IMR-90 (cell line): ENCODE results near the gene ZFYVE21. TPM values are rescaled to one million over a fixed set of nuclear protein-coding genes. Genes with fewer than 3 reads are reported as not detected.

Experiments used
- ATAC-seq: fragments of 200-7000 bp; cut with Tn5 transposase; 2 replicates; pipeline ENCODE4 v1.9.1; 2020; ENCODE audit warnings: low read depth, mild to moderate bottlenecking, moderate library complexity
- BruUV-seq: library from RNA; stranded (reverse); fragments of 400-500 nt; replicated peaks from 2 replicates; lab custom pipeline; 2021; lab: Mats Ljungman, UMichigan
- CTCF ChIA-PET: fragments of 300-600 bp; formaldehyde crosslinking; extraction: SDS; loops from one replicate; lab custom pipeline; 2021; ENCODE audit warnings: antibody characterized with exemption; lab: Yijun Ruan, JAX
- POLR2A ChIA-PET: fragments of 300-600 bp; sonication (Branson Sonifier 250); formaldehyde crosslinking; loops from one replicate; lab custom pipeline; 2022; ENCODE audit warnings: antibody characterized with exemption; ENCODE audit not compliant: unreplicated experiment; lab: Charles Lee
- DNase-seq: peaks from one replicate; pipeline ENCODE4 v3.0.0; 2013
- H2AFZ ChIP-seq: replicated peaks from 2 replicates; pipeline ENCODE3; 2013; ENCODE audit warnings: low read length, mild to moderate bottlenecking; ENCODE audit not compliant: poor library complexity
- H2AK5ac ChIP-seq: 2 replicates; pipeline ENCODE4 v1.6.1; 2013; ENCODE audit warnings: low read depth, low read length, inconsistent platforms
- H2AK9ac ChIP-seq: replicated peaks from 2 replicates; pipeline ENCODE3; 2013; ENCODE audit warnings: mild to moderate bottlenecking, low read depth, low read length, moderate library complexity; ENCODE audit not compliant: poor library complexity
- H2BK120ac ChIP-seq: 2 replicates; pipeline ENCODE4 v1.6.1; 2013; ENCODE audit warnings: low read depth, low read length, inconsistent platforms
- H2BK15ac ChIP-seq: 3 replicates; pipeline ENCODE4 v1.6.1; 2013; ENCODE audit warnings: low read depth, low read length, inconsistent platforms
- H2BK20ac ChIP-seq: 2 replicates; pipeline ENCODE4 v1.6.1; 2013; ENCODE audit warnings: low read depth, mild to moderate bottlenecking, inconsistent platforms, low read length, moderate library complexity
- H2BK5ac ChIP-seq: 2 replicates; pipeline ENCODE4 v1.6.1; 2013; ENCODE audit warnings: mild to moderate bottlenecking, low read depth, low read length, inconsistent platforms; ENCODE audit not compliant: poor library complexity, severe bottlenecking
- H3K14ac ChIP-seq: replicated peaks from 2 replicates; pipeline ENCODE4 v1.6.1; 2013; ENCODE audit warnings: low read depth, low read length, inconsistent platforms
- H3K18ac ChIP-seq: 2 replicates; pipeline ENCODE4 v1.6.1; 2013; ENCODE audit warnings: low read depth, low read length, control low read depth
- H3K23ac ChIP-seq: 2 replicates; pipeline ENCODE4 v1.6.1; 2013; ENCODE audit warnings: low read depth, low read length, inconsistent platforms
- H3K27ac ChIP-seq: 2 replicates; pipeline ENCODE4 v1.5.1; 2013; ENCODE audit warnings: mild to moderate bottlenecking, control low read depth, low read length; ENCODE audit not compliant: insufficient read depth
- H3K27me3 ChIP-seq: 2 replicates; pipeline ENCODE4 v1.6.1; 2013; ENCODE audit warnings: low read length; ENCODE audit not compliant: control insufficient read depth, insufficient read depth
- H3K36me3 ChIP-seq: 2 replicates; pipeline ENCODE4 v1.6.1; 2013; ENCODE audit warnings: low read length, mixed read lengths; ENCODE audit not compliant: control insufficient read depth, insufficient read depth
- H3K4ac ChIP-seq: 2 replicates; pipeline ENCODE4 v1.6.1; 2013; ENCODE audit warnings: low read depth, low read length, inconsistent platforms
- H3K4me1 ChIP-seq: 2 replicates; pipeline ENCODE4 v1.6.1; 2013; ENCODE audit warnings: low read length, mixed read lengths; ENCODE audit not compliant: control insufficient read depth, insufficient read depth
- H3K4me2 ChIP-seq: 2 replicates; pipeline ENCODE4 v1.6.1; 2013; ENCODE audit warnings: low read depth, mild to moderate bottlenecking, control low read depth, low read length, moderate library complexity
- H3K4me3 ChIP-seq: 2 replicates; pipeline ENCODE4 v1.5.1; 2013; ENCODE audit warnings: low read depth, mild to moderate bottlenecking, control low read depth, low read length, moderate library complexity; ENCODE audit not compliant: insufficient read depth
- H3K56ac ChIP-seq: 2 replicates; pipeline ENCODE4 v1.6.1; 2013; ENCODE audit warnings: low read length, inconsistent platforms; ENCODE audit not compliant: insufficient read depth; ENCODE audit errors: extremely low read depth
- H3K79me1 ChIP-seq, 2 experiments: 2 replicates each; pipeline ENCODE4 v1.6.1; 2013; ENCODE audit warnings: low read length in 2 of 2, inconsistent platforms in 1 of 2, low read depth in 1 of 2
- H3K9ac ChIP-seq: 2 replicates; pipeline ENCODE4 v1.6.1; 2013; ENCODE audit warnings: low read depth, low read length, control low read depth
- H3K9me1 ChIP-seq: 2 replicates; pipeline ENCODE4 v1.6.1; 2013; ENCODE audit warnings: low read length, inconsistent platforms; ENCODE audit not compliant: insufficient read depth
- H3K9me3 ChIP-seq: 2 replicates; pipeline ENCODE4 v1.6.1; 2013; ENCODE audit warnings: low read length; ENCODE audit not compliant: control insufficient read depth, insufficient read depth
- H4K20me1 ChIP-seq: 2 replicates; pipeline ENCODE4 v1.6.1; 2013; ENCODE audit warnings: low read length, inconsistent platforms; ENCODE audit not compliant: insufficient read depth
- H4K5ac ChIP-seq: 2 replicates; pipeline ENCODE4 v1.6.1; 2013; ENCODE audit warnings: mild to moderate bottlenecking, low read depth, low read length, control low read depth
- H4K8ac ChIP-seq, 2 experiments: 2 replicates each; pipeline ENCODE4 v1.6.1; 2013; ENCODE audit warnings: low read depth in 2 of 2, low read length in 2 of 2, control low read depth in 1 of 2, inconsistent platforms in 1 of 2
- H4K91ac ChIP-seq: 2 replicates; pipeline ENCODE4 v1.6.1; 2013; ENCODE audit warnings: low read depth, low read length, inconsistent platforms; ENCODE audit not compliant: insufficient read depth
- BHLHE40 ChIP-seq: fragments of 150-350 bp; IDR thresholded peaks from 2 replicates; pipeline ENCODE4 v1.6.1; 2016; ENCODE audit warnings: mild to moderate bottlenecking, low read depth, low read length
- CEBPB ChIP-seq: IDR thresholded peaks from 2 replicates; pipeline ENCODE4 v1.6.1; 2012; ENCODE audit warnings: low read depth, low read length, improper control_type of control experiment
- CHD1 ChIP-seq: IDR thresholded peaks from 2 replicates; pipeline ENCODE4 v1.6.1; 2012; ENCODE audit warnings: low read depth, low read length, improper control_type of control experiment
- FOS ChIP-seq: fragments of 150-350 bp; IDR thresholded peaks from 2 replicates; pipeline ENCODE4 v1.6.1; 2016; ENCODE audit warnings: low read depth, low read length
- MAFK ChIP-seq: IDR thresholded peaks from 2 replicates; pipeline ENCODE4 v1.6.1; 2012; ENCODE audit warnings: low read depth, low read length, improper control_type of control experiment
- MAZ ChIP-seq: IDR thresholded peaks from 2 replicates; pipeline ENCODE4 v1.6.1; 2012; ENCODE audit warnings: low read depth, mild to moderate bottlenecking, low read length, improper control_type of control experiment, moderate library complexity, borderline replicate concordance
- NFE2L2 ChIP-seq: fragments of 150-350 bp; IDR thresholded peaks from 2 replicates; pipeline ENCODE4 v1.6.1; 2016; ENCODE audit warnings: low read depth, mild to moderate bottlenecking, low read length
- POLR2A ChIP-seq: IDR thresholded peaks from 2 replicates; pipeline ENCODE4 v1.6.1; 2012; ENCODE audit warnings: mild to moderate bottlenecking, low read depth, low read length
- RAD21 ChIP-seq: IDR thresholded peaks from 2 replicates; pipeline ENCODE4 v1.6.1; 2012; ENCODE audit warnings: low read length, improper control_type of control experiment
- RCOR1 ChIP-seq: IDR thresholded peaks from 2 replicates; pipeline ENCODE4 v1.6.1; 2012; ENCODE audit warnings: mild to moderate bottlenecking, low read length, improper control_type of control experiment; ENCODE audit not compliant: insufficient replicate concordance
- RFX5 ChIP-seq: IDR thresholded peaks from 2 replicates; pipeline ENCODE4 v1.8.0; 2012; ENCODE audit warnings: low read depth, mild to moderate bottlenecking, low read length, moderate library complexity
- SMC3 ChIP-seq: fragments of 150-350 bp; IDR thresholded peaks from 2 replicates; pipeline ENCODE4 v1.6.1; 2016; ENCODE audit warnings: low read depth, mild to moderate bottlenecking, antibody characterized with exemption, low read length, moderate library complexity
- WGBS, 2 experiments: methylation state at CpG; one replicate each; pipeline versions ENCODE4 v1.1.5 to v1.1.7; 2013; ENCODE audit warnings: missing lambda C conversion rate in 2 of 2; ENCODE audit not compliant: insufficient read length in 1 of 2; ENCODE audit errors: extremely low coverage in 2 of 2; 5-methylcytosine and 5-hydroxymethylcytosine counted together
- dilution Hi-C: fragments of 300-500 bp; cut with HindIII; formaldehyde crosslinking; loops from one replicate; pipeline ENCODE4 v1.14.3; 2018; ENCODE audit warnings: low sequenced_read_pairs; ENCODE audit not compliant: unreplicated experiment
- in situ Hi-C: fragments of 300-500 bp; cut with MboI; formaldehyde crosslinking; loops from 3 replicates; pipeline ENCODE4 v1.14.3; 2019; ENCODE audit warnings: low sequenced_read_pairs, inconsistent platforms, mixed read lengths
- intact Hi-C: fragments of 100-400 bp; cut with micrococcal nuclease; formaldehyde crosslinking; loops from 2 replicates; pipeline ENCODE4 v1.10.0; 2022
- polyA plus RNA-seq, 3 experiments: library from polyadenylated mRNA; depleted of rRNA; stranded (reverse); fragments of >200 nt; gene quantifications; 2 replicates each; pipeline ENCODE4 v1.2.3, GENCODE V29; 2012; ENCODE audit warnings: low replicate concordance in 1 of 3
- total RNA-seq: library from RNA; depleted of rRNA; stranded (reverse); fragments of >200 nt; gene quantifications from 2 replicates; pipeline ENCODE4 v1.2.3, GENCODE V29; 2012
- TF ChIP-seq, protein P1 (sequence below): conservative IDR thresholded peaks from 2 replicates; pipeline ENCODE4 v1.5.1; 2012; ENCODE audit warnings: mild to moderate bottlenecking, low read depth, low read length, improper control_type of control experiment
- TF ChIP-seq, protein P2 (sequence below): fragments of 150-350 bp; IDR thresholded peaks from 2 replicates; pipeline ENCODE4 v1.6.1; 2016; ENCODE audit warnings: low read depth, mild to moderate bottlenecking, low read length, moderate library complexity, borderline replicate concordance
- TF ChIP-seq, protein P3 (sequence below): fragments of 150-350 bp; IDR thresholded peaks from 2 replicates; pipeline ENCODE4 v1.6.1; 2017; ENCODE audit warnings: mild to moderate bottlenecking, antibody characterized with exemption, low read length, low read depth

ZFYVE21 gene
- total and polyA plus RNA-seq, 2 of the 4 experiments (the other 2 are of a cell fraction), result 41.2 to 89.2 TPM

DNA sequence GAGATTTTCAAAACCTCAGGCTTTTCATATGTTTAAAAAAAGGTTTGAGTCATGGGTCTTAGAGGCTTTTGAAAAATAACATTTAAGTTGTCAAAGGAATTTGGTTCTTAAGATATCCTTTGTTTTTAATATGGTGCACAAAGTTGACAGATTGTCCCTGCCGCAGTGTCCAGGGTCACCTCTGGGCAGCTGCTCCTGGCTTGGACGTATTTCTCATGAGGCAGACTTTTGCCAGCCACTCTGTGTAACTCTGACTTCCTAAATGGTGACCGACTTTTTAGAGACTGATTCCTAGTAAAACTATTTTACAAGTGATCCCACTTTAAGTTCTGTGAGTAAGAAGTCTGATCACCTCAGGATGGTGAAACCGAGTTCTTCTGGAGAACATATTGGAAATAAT lies 27.9 kb upstream of the ZFYVE21 start:
- CTCF ChIA-PET, result no interaction called here
- H3K27me3 ChIP-seq, result no peaks in the 10 kb centered on the region

More for the DNA sequence above, 27.9 kb upstream of the ZFYVE21 start:
- H4K20me1 ChIP-seq, result peaks cover 54% of the 10 kb centered on the region
- H2BK15ac ChIP-seq, result no peak overlapping the region
- H3K14ac ChIP-seq, result no peak overlapping the region
- no peak overlapping the region for H2BK120ac ChIP-seq
- H2AFZ ChIP-seq, result no peak overlapping the region
- no peak overlapping the region for H2BK20ac ChIP-seq
- H4K91ac ChIP-seq, result no peak overlapping the region
- no peak overlapping the region for H3K18ac ChIP-seq
- no peak overlapping the region for H3K9ac ChIP-seq
- TF ChIP-seq RCOR1, result no peak
- TF ChIP-seq NFE2L2, result no peak
- no peak for TF ChIP-seq FOS
- no peak for TF ChIP-seq RAD21
- TF ChIP-seq, protein P1, sequence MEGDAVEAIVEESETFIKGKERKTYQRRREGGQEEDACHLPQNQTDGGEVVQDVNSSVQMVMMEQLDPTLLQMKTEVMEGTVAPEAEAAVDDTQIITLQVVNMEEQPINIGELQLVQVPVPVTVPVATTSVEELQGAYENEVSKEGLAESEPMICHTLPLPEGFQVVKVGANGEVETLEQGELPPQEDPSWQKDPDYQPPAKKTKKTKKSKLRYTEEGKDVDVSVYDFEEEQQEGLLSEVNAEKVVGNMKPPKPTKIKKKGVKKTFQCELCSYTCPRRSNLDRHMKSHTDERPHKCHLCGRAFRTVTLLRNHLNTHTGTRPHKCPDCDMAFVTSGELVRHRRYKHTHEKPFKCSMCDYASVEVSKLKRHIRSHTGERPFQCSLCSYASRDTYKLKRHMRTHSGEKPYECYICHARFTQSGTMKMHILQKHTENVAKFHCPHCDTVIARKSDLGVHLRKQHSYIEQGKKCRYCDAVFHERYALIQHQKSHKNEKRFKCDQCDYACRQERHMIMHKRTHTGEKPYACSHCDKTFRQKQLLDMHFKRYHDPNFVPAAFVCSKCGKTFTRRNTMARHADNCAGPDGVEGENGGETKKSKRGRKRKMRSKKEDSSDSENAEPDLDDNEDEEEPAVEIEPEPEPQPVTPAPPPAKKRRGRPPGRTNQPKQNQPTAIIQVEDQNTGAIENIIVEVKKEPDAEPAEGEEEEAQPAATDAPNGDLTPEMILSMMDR, result no peak
- TF ChIP-seq SMC3, result no peak
- no peak for TF ChIP-seq POLR2A
- no peak for TF ChIP-seq RFX5
- TF ChIP-seq CHD1, result no peak
- TF ChIP-seq, protein P2, sequence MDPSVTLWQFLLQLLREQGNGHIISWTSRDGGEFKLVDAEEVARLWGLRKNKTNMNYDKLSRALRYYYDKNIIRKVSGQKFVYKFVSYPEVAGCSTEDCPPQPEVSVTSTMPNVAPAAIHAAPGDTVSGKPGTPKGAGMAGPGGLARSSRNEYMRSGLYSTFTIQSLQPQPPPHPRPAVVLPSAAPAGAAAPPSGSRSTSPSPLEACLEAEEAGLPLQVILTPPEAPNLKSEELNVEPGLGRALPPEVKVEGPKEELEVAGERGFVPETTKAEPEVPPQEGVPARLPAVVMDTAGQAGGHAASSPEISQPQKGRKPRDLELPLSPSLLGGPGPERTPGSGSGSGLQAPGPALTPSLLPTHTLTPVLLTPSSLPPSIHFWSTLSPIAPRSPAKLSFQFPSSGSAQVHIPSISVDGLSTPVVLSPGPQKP, result no peak
- TF ChIP-seq CEBPB, result no peak
- no peak for TF ChIP-seq BHLHE40
- TF ChIP-seq, protein P3, sequence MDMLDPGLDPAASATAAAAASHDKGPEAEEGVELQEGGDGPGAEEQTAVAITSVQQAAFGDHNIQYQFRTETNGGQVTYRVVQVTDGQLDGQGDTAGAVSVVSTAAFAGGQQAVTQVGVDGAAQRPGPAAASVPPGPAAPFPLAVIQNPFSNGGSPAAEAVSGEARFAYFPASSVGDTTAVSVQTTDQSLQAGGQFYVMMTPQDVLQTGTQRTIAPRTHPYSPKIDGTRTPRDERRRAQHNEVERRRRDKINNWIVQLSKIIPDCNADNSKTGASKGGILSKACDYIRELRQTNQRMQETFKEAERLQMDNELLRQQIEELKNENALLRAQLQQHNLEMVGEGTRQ, result no peak
- TF ChIP-seq MAZ, result no peak
- no peak for TF ChIP-seq MAFK
- peak; percentile 8; the same call in 1 of the 2 replicates for ATAC-seq
- H3K56ac ChIP-seq, result no peak overlapping the region
- 100% methylated on average over 1 of the region's 4 CpGs; no CpG with 5 or more reads in 1 of the 2 experiments for WGBS, 2 experiments
- no peak for DNase-seq
- H3K23ac ChIP-seq, result no peak overlapping the region
- BruUV-seq, result no TSS peak
- no peak overlapping the region for H4K5ac ChIP-seq
- peaks cover 52% of the 10 kb centered on the region for H3K36me3 ChIP-seq
- H3K4me3 ChIP-seq, result no peak overlapping the region
- peak overlapping the region; percentile 25; the same call in 1 of the 2 replicates for H3K27ac ChIP-seq
- in situ Hi-C loops, result loop anchor here (10.0 kb wide), 1 partner anchor 113 kb away; no protein-coding TSS in a partner anchor
- H3K9me3 ChIP-seq, result no peaks in the 10 kb centered on the region
- H4K8ac ChIP-seq, result 0 out of 4 replicates have a peak overlapping the region, but pooled peaks of 1 of the 2 experiments have one; percentile 6
- intact Hi-C loops, result no loop called here
- dilution Hi-C loops, result no loop called here
- peaks cover 8% of the 10 kb centered on the region for H3K4me1 ChIP-seq
- no peak overlapping the region for H2AK9ac ChIP-seq
- H2AK5ac ChIP-seq, result no peak overlapping the region
- no peak overlapping the region for H3K4me2 ChIP-seq
- peaks cover 47 to 76% of the 10 kb centered on the region in 2 experiments for H3K79me1 ChIP-seq
- H3K9me1 ChIP-seq, result peaks cover 10% of the 10 kb centered on the region; the same call in 1 of the 2 replicates
- no peak overlapping the region for H3K4ac ChIP-seq
- POLR2A ChIA-PET, result no interaction called here
- H2BK5ac ChIP-seq, result no peak overlapping the region
